NCI-H526 treated with DMSO at 0.1 percent for 48 hours (cell line): ENCODE measurements around the gene ANKFN1.
A peak's percentile ranks its signal among the peaks of the same experiment; 100 is the strongest.
"Not testable (repeated sequence)": the region's sequence is repeated elsewhere in the genome, so short reads cannot be mapped to it uniquely, and the experiment has no call there.

Experiments used
- DNase-seq: peaks from one replicate; lab custom pipeline; 2025; lab: John Stamatoyannopoulos, UW

ANKFN1 gene

GRCh38 chr17:56351675-56352074 lies 198.4 kb downstream of the ANKFN1 start:
- DNase-seq: no peak

DNA sequence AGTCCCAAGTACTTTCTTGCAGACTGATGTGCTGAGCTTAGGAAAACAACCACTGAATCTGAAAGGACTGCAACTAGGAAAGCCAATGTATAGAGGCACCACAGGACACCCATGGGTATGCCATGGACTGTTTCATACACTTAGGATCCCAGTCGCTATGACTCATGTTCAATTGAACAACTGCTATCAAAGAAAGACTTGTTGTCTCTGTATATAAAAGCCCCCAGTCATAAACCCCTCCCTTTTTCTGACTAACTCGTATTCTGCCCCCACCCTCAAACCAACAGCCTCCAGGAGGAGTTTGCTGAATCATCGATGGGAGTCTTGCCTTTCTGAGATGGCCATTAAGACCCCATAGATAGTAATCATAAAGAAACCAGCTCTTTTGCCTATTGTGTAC lies 205.4 kb downstream of the ANKFN1 start:
- no peak for DNase-seq

DNA sequence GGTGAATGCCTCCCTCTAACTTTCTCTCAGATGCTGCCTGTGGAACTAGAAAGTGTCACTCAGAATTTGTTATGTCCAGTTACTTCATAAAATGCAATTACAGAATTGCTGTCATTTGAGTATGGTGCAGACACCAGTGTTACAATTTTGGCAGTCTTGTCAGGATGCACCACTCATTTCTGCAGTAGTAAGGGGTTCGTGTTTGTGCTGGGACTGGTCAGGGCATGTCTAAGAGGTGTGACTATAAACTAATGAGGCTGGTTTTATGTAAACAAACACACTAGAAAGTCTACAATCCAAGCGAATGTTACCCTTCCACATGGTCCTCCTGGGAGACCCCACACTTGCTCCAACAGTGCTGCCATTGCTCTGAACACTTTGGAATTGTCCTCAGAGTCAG lies 206.2 kb downstream of the ANKFN1 start:
- DNase-seq: no peak

DNA sequence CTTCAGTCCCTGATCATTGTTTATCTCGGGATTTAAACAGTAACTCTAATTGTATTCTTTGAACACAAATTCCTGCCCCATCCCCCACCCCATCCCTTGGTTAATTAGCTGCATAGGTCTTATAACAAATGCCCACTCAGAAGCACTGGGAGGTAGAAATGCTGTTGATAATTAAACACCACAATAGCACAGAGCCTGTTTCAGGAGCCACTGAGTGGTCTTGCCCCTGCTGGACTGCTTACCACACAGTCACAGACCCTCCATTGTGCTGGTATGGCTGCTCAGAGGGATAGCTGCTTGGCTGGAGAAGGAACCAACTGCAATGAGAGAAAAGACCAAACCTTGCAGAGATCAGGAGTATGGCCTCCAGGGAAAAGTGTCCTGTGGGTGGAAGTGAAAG lies 214.1 kb downstream of the ANKFN1 start:
- DNase-seq: no peak

- no peak for DNase-seq
These were observed 220.9 kb downstream of the ANKFN1 start for GRCh38 chr17:56373981-56374833.

GRCh38 chr17:56389356-56389755 lies 236.1 kb downstream of the ANKFN1 start:
- no peak for DNase-seq

- DNase-seq: no peak
These were observed 239.0 kb downstream of the ANKFN1 start for GRCh38 chr17:56392321-56392720.

GRCh38 chr17:56393156-56393555 lies 239.9 kb downstream of the ANKFN1 start:
- peak; percentile 26 for DNase-seq

DNA sequence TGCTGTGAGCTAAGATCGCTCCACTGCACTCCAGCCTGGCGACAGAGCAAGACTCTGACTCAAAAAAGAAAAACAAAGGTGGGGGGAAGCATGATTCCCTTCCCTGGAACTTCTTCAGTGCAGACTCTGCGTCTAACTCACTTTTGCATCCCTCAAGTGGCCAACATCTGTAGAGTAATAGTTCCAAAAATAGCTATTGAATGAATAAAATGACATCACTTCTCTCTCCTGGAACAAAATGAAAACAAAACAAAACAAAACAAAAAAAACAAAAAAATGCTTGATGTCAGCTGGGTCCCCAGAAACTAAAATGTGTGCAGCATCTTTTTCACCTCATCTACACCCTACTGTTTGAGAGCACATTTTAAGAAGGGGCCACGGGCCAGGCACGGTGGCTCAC lies 242.5 kb downstream of the ANKFN1 start:
- DNase-seq: no peak

DNA sequence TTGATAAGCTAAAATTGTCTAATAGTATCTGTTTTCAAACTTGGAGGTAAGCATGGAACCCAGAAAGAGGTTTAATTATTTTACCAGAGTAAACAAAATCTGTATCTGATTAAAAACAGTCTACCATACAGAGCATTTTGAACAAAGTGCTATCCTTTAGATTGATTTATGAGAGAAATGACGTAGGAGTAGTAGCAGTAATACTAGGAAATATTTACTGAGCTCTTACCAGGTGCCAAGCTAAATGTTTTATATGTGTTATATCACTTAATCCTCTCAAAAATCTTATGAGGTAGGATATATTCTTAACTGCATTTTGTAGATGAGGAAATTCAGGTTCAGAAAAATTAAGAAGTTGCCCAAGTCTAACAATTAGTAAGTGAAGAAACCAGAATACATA lies 253.8 kb downstream of the ANKFN1 start:
- no peak for DNase-seq

DNA sequence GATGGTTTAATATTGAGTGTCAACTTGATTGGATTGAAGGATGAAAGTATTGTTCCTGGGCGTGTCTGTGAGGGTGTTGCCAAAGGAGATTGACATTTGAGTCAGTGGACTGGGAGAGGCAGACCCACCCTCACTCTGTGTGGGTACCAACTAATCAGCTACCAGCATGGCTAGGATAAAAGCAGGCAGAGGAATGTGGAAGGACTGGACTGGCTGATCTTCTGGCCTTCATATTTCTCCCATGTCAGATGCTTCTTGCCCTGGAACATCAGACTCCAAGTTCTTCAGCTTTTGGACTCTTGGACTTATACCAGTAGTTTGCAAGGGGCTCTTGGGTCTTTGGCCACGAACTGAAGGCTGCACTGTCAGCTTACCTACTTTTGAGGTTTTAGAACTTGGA lies 259.1 kb downstream of the ANKFN1 start:
- DNase-seq: not testable (repeated sequence)

DNA sequence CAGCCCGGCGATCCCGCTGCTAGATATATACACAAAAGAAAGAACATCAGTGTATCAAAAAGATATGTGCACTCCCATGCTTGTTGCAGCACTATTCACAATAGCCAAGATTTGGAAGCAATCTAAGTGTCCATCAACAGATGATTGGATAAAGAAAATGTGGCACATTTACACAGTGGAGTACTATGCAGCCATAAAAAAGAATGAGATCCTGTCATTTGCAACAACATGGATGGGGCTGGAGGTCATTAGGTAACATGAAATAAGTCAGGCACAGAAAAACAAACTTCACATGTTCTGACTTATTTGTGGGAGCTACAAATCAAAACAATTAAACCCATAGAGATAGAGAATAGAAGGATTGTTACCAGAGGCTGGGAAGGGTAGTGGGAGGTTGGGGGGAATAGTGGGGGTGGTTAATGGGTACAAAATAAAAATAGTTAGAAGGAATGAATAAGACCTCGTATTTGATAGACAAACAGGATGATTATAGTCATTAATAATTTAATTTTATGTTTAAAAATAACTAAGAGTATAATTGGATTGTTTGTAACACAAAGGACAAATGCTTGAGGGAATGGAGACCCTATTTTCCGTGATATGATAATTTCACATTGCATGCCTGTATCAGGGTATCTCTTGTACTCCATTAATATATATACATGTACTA lies 263.5 kb downstream of the ANKFN1 start:
- DNase-seq: no peak

GRCh38 chr17:56424005-56424404 lies 270.7 kb downstream of the ANKFN1 start:
- no peak for DNase-seq

DNA sequence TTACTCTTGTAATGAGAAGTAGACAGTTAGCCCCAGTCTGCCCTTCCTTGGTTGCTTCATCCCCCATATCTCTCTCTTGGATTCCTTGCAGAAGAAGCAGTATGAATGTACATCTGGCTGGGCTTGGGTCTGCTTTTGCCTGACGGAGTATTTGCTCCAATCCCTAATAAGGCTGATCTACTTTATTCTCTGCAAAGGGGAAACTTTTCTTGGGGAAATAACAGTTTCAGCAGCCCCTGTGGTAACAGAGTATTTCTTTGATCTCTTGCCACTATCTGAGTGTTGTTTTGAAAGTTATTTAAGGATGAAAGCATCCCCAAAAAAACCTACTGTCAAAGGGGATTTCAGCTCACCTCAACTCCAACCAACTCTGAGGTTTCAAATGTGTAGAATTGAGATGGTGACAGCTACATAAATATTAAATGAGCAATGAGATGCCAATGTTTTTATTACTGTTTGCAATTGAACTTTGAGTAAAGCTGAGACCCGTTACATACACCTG lies 271.3 kb downstream of the ANKFN1 start:
- no peak for DNase-seq

DNA sequence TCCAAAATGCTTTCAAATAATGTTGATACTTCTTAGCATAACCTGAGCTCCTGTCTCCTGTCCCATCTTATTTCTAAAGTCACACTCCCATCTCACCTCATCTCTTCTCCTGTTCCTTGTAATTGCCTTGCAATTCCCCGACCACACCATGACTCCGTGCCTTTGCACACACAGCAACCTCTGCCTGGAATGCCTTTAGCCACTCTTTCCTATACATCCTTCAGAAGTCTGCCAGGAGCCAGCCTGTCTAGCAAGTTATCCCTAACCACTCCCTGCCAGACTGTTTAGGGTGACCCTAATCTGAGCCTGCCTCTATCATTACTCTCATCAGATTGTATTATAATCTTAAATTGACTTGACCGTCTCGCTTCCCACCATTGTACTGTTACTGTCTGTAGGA lies 272.2 kb downstream of the ANKFN1 start:
- no peak for DNase-seq

- DNase-seq: no peak
These were observed 273.6 kb downstream of the ANKFN1 start for GRCh38 chr17:56426901-56427300.

GRCh38 chr17:56431736-56432135 lies 278.5 kb downstream of the ANKFN1 start:
- DNase-seq: no peak

DNA sequence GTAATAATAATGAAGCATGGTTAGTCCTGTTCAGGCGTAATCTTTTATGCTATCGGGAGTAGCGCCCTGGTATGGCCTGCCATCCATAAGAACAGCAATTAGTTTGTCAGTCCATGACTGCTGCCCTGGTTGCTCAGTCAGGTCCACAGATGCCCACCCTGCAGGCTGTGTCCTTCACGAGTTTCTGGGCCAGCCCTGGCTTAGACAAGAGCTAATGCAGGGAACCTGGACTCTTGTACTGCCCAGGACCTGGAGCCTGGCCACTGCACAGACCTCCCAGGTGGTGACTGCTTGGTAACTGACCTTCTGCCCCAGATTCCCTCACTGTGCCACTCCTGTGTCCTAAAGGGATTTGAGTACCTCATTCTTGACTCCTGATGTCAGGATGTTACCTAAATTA lies 279.2 kb downstream of the ANKFN1 start:
- DNase-seq: no peak

GRCh38 chr17:56434610-56435009 lies 281.3 kb downstream of the ANKFN1 start:
- no peak for DNase-seq

GRCh38 chr17:56436142-56436541 lies 282.9 kb downstream of the ANKFN1 start:
- DNase-seq: no peak

DNA sequence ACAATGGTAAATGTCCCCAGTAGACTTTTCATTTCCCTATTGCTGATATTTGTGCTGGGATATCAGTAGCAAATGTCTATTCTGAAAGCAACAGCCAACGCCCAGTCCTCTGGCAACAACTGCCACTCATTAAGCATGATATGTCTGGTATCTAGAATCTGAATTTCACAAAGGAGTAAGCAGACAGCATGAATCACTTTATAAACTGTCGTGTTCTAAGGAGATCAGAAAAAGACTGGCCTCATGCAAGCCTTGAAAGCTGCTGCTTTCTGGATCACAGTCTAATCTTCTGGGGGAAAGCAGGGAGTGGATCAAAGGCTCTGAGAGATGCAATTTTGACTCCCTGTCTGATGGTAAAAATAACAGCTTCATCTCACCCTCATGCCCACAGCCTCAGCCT lies 287.1 kb downstream of the ANKFN1 start:
- no peak for DNase-seq

DNA sequence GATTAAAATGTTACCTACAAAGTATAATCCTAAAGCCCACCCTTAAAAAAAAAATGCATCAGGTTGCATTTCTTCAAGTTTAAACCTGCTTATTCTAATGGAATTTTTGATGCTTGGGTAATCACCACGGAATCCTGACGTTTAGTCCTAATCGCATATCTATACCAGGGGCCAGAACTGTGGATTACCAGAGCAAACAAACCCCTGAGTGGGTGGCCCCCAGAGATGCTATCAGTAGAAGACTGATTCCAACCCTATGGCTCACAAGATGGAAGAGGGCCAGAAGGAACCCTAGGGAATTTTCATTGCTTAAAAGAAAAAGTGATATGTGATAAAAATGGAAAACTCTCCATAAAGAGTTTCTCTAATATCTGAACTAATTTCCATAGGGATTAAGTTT lies 288.0 kb downstream of the ANKFN1 start:
- no peak for DNase-seq

- DNase-seq: no peak
These were observed 292.6 kb downstream of the ANKFN1 start for GRCh38 chr17:56445692-56446411.
